Left lobe of liver (tissue), 2 donors: Measurements from ENCODE around the gene HSF2BP. TPM values are rescaled to one million over a fixed set of nuclear protein-coding genes. Genes with fewer than 3 reads are reported as not detected.
A peak's percentile ranks its signal among the peaks of the same experiment; 100 is the strongest.
"Not testable (repeated sequence)": the region's sequence is repeated elsewhere in the genome, so short reads cannot be mapped to it uniquely, and the experiment has no call there.

Source experiments
- ATAC-seq: fragments of 200-7000 bp; cut with Tn5 transposase; one replicate; pipeline ENCODE4 v1.9.1; 2020; ENCODE audit warnings: mild to moderate bottlenecking, moderate library complexity
- DNase-seq: peaks from one replicate; pipeline ENCODE4 v3.0.0-alpha.2; 2020; ENCODE audit warnings: low spot score
- total RNA-seq: library from RNA; stranded (reverse); gene quantifications from one replicate; pipeline ENCODE4 v1.2.1, GENCODE V29; 2021
- donor health status: DM: no; HTN: no; CAD: no; lungs with moderate emphysema.
- donor health status: DM: no; HTN: yes; CAD: no.

The HSF2BP gene
- total RNA-seq, 1 donor from 2014 or later = 0.20 TPM

- DNase-seq (no peak), ATAC-seq (no peak)
Measured at GRCh38 chr21:43688906-43689305, 29.6 kb upstream of the HSF2BP start.

DNA sequence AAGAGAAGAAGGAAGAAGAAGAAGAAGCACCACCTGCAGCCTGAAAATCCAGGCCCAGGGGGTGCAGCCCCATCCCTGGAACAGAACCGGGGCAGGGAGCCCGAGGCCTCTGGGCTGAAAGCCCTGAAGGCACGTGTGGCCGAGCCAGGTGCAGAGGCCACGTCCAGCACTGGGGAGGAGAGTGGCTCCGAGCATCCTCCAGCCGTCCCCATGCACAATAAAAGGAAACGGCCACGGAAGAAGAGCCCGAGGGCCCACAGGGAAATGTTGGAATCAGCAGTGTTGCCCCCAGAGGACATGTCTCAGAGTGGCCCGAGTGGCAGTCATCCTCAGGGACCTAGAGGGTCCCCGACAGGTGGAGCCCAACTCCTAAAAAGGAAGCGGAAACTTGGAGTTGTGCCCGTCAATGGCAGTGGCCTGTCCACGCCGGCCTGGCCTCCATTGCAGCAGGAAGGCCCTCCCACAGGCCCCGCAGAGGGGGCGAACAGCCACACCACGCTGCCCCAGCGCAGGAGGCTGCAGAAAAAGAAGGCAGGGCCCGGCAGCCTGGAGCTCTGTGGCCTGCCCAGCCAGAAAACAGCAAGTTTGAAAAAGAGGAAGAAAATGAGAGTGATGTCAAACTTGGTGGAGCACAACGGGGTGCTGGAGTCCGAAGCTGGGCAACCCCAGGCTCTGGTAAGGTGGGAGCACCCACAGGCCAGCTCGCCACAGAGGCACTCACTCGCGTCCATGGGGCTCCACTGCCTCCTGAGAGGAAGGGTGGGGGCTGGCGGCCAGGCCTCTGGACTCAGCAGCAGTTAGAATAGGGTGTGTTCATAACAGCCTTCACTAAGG lies 28.5 kb upstream of the HSF2BP start:
- ATAC-seq (no peak), DNase-seq (no peak)

GRCh38 chr21:43686811-43687565 lies 27.7 kb upstream of the HSF2BP start:
- ATAC-seq = no peak
- no peak for DNase-seq

- DNase-seq (no peak), ATAC-seq (peak; percentile 38)
Measured at GRCh38 chr21:43684424-43684823, 25.1 kb upstream of the HSF2BP start.

DNA sequence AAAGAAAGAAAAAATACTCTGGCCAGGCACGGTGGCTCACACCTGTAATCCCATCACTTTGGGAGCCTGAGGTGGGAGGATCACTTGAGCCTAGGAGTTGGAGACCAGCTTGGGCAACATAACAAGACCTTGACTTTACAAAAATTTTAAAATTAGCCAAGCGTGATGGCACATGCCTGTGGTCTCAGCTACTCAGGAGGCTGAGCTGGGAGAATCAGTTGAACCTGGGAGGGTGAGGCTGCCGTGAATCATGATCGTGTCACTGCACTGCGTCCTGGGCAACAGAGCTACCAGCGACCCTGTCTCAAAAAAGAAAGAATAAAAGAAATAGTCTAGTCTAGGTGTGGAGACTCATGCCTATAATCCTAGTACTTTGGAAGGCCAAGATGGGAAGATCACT lies 22.4 kb upstream of the HSF2BP start:
- DNase-seq (no peak), ATAC-seq (no peak)

GRCh38 chr21:43680421-43680820 lies 21.1 kb upstream of the HSF2BP start:
- ATAC-seq, DNase-seq: not testable (repeated sequence)

- DNase-seq = no peak
- ATAC-seq = no peak
Measured at GRCh38 chr21:43679951-43680350, 20.7 kb upstream of the HSF2BP start.

DNA sequence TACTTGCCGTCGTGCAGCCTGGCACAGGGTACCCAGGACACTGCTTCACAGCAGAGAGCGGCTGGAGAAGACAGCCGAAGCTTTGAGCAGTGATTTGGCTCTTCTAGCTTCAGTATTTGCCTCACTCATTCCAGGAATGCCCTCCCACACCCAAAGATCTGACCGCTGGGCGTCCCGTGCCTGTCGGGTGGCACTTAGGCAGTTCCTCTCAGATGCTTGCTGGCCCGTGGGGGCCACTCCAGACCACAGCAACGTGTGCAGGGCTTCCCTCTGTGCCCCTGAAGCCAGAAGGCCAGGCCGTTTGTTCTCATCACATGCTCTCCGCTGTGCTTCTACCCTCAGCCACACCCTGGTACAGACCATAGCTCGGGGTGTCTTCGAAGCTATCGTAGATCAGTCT lies 17.1 kb upstream of the HSF2BP start:
- DNase-seq (no peak), ATAC-seq (no peak)

- DNase-seq (no peak), ATAC-seq (no peak)
Measured at GRCh38 chr21:43675871-43676270, 16.6 kb upstream of the HSF2BP start.

GRCh38 chr21:43669828-43670605 lies 10.7 kb upstream of the HSF2BP start:
- ATAC-seq (no peak), DNase-seq (no peak)

DNA sequence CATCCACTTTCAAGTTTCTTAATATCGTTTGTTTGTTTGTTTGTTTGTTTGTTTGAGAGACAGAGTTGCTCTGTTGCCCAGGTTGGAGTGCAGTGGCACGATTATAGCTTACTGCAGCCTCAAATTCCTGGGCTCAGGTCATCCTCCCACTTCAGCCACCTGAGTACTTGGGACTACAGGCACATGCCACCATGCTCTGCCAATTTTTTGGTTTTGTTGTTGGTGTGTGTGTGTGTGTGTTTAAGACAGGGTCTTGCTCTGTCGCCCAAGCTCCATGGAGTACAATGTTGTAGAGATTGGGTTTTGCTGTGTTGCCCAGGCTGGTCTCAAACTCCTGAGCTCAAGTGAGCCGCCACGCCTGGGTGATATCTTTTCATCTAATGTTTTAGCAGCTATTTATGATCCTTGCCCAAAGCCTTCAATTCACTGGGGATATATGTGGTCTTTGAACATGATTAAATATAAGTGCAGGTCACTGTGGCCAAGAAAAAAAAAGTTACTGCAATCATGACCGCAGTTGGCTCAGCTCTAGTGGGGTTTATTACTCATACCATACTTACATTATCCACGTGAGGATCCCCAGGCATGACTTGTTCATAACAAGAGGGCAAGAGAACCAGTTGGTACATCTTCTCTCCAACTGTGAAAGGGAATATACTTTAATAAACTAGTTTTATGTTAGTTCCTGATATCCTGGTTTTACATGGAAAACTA lies 8.1 kb upstream of the HSF2BP start:
- DNase-seq (no peak), ATAC-seq (no peak)

- ATAC-seq (no peak), DNase-seq (no peak)
Measured at GRCh38 chr21:43665879-43666278, 6.6 kb upstream of the HSF2BP start.

DNA sequence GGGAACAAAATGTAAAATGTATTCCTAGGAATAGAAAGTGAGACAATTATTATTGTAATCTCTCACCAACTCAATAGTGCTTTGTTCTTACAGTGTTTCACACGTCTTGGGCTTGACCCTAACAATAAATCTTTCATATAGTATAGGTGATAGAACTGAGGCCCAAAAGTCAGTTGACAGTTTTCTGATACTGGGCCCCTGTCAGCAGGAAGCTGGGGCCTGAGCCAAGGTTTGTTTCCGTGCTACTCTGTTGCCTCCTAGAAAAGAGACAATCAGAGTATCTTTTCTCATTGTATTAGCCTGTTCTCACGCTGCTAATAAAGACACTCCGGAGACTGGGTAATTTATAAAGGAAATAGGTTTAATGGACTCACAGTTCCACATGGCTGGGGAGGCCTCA lies 5.1 kb upstream of the HSF2BP start:
- no peak for DNase-seq
- ATAC-seq = no peak

GRCh38 chr21:43663033-43663432 lies 3.7 kb upstream of the HSF2BP start:
- DNase-seq (no peak), ATAC-seq (no peak)

- DNase-seq (no peak), ATAC-seq (no peak)
Measured at GRCh38 chr21:43662286-43662685, 3.0 kb upstream of the HSF2BP start.

DNA sequence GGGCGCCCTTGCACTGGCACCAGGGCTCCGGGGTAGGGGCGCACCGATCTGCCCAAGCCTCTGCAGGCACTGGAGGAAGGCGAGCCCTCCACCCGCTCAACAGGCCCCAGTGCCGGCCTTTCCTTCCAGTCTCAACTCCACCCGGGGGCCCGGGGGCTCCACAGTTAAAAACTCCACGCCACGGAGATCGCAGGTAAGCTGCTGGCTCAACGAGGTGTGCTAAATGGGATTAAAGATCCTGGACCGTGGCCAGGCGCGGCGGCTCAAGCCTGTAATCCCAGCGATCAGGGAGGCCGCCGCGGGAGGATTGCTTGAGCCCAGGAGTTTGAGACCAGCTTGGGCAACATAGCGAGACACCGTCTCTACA lies 536 bp downstream of the HSF2BP start:
- DNase-seq = no peak
- ATAC-seq = no peak

GRCh38 chr21:43658088-43658741 lies 1.1 kb downstream of the HSF2BP start:
- ATAC-seq (no peak), DNase-seq (no peak)

GRCh38 chr21:43657355-43658087 lies 1.8 kb downstream of the HSF2BP start:
- ATAC-seq (no peak), DNase-seq (no peak)

DNA sequence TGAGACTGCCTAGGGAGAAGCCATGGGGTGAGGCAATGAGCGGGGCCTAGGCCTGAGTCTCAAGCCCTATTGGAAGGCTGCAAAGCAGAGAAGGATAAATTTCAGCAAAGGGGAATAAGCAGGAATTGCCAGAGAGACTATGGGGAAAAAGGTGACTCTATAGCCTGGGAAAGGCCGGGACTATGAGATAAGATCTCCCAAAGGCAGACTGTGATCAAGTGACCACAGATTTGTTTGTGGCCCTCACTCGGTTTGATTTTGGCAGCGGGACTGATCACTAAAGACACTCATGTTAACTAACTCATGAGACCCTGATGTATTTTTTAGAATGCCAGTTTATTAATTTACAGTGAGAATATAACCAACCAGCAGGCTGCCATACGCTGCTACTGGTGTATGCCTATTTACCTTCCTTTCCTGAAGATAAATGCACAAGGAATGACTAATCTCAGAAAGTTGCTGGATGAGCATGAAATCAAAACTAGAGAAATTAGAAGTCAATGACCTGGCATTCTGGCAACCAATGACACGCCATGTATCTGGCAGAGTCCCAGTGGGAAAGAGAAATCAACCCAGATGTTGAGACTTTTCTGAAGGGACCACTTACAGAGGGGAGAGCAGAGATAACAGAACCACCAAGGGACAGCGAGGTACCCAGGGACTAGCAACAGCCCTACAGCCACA lies 4.3 kb downstream of the HSF2BP start:
- DNase-seq (no peak), ATAC-seq (no peak)
